Measurements from ENCODE around the gene LIN37. TPM values are rescaled to one million over a fixed set of nuclear protein-coding genes. Genes with fewer than 3 reads are reported as not detected.
A peak's percentile ranks its signal among the peaks of the same experiment; 100 is the strongest.
"Not testable (repeated sequence)": the region's sequence is repeated elsewhere in the genome, so short reads cannot be mapped to it uniquely, and the experiment has no call there.

Gene LIN37
- total RNA-seq, 1 donor, result 9.0 TPM

DNA sequence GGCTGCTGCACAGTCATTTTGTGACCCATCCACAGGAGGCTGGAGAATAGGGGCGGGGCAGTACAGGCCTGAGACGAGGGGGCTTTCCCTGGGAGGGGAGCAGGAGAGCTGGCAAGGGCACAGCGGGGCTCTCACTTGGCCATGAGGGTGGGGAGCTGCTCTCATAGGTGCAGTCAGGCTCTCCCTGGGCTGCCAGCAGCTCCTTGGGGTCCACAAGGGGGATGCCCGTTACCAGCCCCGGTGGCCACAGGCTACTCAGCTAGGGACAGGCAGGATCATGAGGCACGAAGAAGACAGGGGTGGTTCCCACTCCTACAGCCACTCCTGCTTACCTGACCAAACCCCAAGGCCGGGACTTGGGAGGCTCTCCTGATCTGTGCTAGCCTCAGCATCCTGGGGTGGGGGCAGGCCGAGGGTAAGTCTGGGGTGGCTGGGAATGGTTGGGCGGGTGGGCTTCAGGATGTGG is 43.5 kb downstream of the LIN37 start:
- Histone ChIP-seq H3K36me3 (ENCODE audit: insufficient read depth, low read length) (no peaks in the 10 kb centered on the region), H3K4me3 (ENCODE audit: insufficient read depth, low read length) (no peak overlapping the region), H3K79me2 (ENCODE audit: insufficient read depth, low read length) (no peaks in the 10 kb centered on the region), H3K27ac (ENCODE audit: low read depth, low read length) (no peak overlapping the region), H3K4me1 (ENCODE audit: insufficient read depth, low read length) (peaks cover 2% of the 10 kb centered on the region), H2AFZ (ENCODE audit: low read length) (no peak overlapping the region), H3K9me3 (ENCODE audit: low read depth, low read length) (no peaks in the 10 kb centered on the region), H3K27me3 (ENCODE audit: insufficient read depth, low read length) (peaks cover 20% of the 10 kb centered on the region), H4K20me1 (ENCODE audit: insufficient read depth, low read length) (no peaks in the 10 kb centered on the region), H3K4me2 (ENCODE audit: insufficient read depth, low read length) (no peak overlapping the region)
- TF ChIP-seq, protein P1, sequence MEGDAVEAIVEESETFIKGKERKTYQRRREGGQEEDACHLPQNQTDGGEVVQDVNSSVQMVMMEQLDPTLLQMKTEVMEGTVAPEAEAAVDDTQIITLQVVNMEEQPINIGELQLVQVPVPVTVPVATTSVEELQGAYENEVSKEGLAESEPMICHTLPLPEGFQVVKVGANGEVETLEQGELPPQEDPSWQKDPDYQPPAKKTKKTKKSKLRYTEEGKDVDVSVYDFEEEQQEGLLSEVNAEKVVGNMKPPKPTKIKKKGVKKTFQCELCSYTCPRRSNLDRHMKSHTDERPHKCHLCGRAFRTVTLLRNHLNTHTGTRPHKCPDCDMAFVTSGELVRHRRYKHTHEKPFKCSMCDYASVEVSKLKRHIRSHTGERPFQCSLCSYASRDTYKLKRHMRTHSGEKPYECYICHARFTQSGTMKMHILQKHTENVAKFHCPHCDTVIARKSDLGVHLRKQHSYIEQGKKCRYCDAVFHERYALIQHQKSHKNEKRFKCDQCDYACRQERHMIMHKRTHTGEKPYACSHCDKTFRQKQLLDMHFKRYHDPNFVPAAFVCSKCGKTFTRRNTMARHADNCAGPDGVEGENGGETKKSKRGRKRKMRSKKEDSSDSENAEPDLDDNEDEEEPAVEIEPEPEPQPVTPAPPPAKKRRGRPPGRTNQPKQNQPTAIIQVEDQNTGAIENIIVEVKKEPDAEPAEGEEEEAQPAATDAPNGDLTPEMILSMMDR (IDR thresholded peaks at IDR 0.05; ENCODE audit: extremely low read depth, low read depth, low read length), result no peak
- peak; percentile 62 for DNase-seq (ENCODE audit: insufficient read length, low spot score, missing footprints)

DNA sequence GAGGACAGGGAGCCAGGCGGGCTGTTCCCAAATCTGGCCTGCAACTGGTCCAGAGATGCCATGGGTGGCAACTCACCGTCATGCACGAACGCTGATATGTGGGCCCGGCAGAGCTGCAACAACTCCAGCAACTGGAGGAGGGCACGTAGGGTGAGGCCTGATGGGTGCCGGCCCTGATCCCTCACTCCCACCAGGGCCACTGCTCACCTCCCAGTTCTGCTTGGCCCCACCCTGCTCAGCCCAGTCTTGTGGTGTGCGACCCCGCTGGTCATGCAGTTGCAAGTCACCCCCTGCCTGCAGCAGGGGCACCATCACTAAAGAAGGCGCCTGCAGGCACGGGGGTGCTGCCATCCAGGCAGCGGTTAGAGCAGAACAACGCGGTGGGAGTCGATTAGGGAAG is 43.9 kb downstream of the LIN37 start:
- Histone ChIP-seq H3K9me3 (ENCODE audit: low read depth, low read length) (no peaks in the 10 kb centered on the region), H3K36me3 (ENCODE audit: insufficient read depth, low read length) (no peaks in the 10 kb centered on the region), H3K27ac (ENCODE audit: low read depth, low read length) (no peak overlapping the region), H4K20me1 (ENCODE audit: insufficient read depth, low read length) (no peaks in the 10 kb centered on the region), H3K4me2 (ENCODE audit: insufficient read depth, low read length) (no peak overlapping the region), H3K4me1 (ENCODE audit: insufficient read depth, low read length) (peaks cover 2% of the 10 kb centered on the region), H3K27me3 (ENCODE audit: insufficient read depth, low read length) (peaks cover 24% of the 10 kb centered on the region), H2AFZ (ENCODE audit: low read length) (no peak overlapping the region), H3K4me3 (ENCODE audit: insufficient read depth, low read length) (no peak overlapping the region), H3K79me2 (ENCODE audit: insufficient read depth, low read length) (no peaks in the 10 kb centered on the region)
- DNase-seq (ENCODE audit: insufficient read length, low spot score, missing footprints), result peak; percentile 71
- TF ChIP-seq, protein P1 (IDR thresholded peaks at IDR 0.05; ENCODE audit: extremely low read depth, low read depth, low read length), result no peak

DNA sequence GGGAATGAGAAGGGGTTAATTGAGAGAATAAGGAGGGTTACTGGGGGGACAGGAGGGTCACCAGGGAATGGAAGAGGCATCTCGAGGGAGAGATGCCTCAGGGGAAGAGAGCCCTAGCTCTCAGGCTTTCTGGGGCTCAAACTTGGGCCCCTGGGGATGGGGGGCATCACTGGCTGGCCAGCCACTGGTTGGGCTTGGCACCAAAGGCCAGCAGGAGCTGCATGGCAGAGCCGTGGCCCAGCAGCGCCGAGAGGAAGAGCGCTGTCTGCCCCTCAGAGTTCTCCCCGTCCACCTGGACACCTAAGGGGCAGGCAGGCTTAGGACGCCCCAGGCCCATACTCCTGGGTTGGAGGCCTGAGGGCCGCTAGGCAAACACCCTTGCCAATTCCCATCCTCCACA is 44.5 kb downstream of the LIN37 start:
- H3K27ac ChIP-seq (ENCODE audit: low read depth, low read length), result no peak overlapping the region
- H3K79me2 ChIP-seq (ENCODE audit: insufficient read depth, low read length), result no peaks in the 10 kb centered on the region
- no peaks in the 10 kb centered on the region for H4K20me1 ChIP-seq (ENCODE audit: insufficient read depth, low read length)
- DNase-seq (ENCODE audit: insufficient read length, low spot score, missing footprints), result no peak
- TF ChIP-seq, protein P1 (IDR thresholded peaks at IDR 0.05; ENCODE audit: extremely low read depth, low read depth, low read length), result no peak
- H2AFZ ChIP-seq (ENCODE audit: low read length), result no peak overlapping the region
- no peak overlapping the region for H3K4me3 ChIP-seq (ENCODE audit: insufficient read depth, low read length)
- no peak overlapping the region for H3K4me2 ChIP-seq (ENCODE audit: insufficient read depth, low read length)
- H3K4me1 ChIP-seq (ENCODE audit: insufficient read depth, low read length), result peaks cover 2% of the 10 kb centered on the region
- H3K36me3 ChIP-seq (ENCODE audit: insufficient read depth, low read length), result no peaks in the 10 kb centered on the region
- H3K27me3 ChIP-seq (ENCODE audit: insufficient read depth, low read length), result peaks cover 28% of the 10 kb centered on the region
- H3K9me3 ChIP-seq (ENCODE audit: low read depth, low read length), result no peaks in the 10 kb centered on the region

DNA sequence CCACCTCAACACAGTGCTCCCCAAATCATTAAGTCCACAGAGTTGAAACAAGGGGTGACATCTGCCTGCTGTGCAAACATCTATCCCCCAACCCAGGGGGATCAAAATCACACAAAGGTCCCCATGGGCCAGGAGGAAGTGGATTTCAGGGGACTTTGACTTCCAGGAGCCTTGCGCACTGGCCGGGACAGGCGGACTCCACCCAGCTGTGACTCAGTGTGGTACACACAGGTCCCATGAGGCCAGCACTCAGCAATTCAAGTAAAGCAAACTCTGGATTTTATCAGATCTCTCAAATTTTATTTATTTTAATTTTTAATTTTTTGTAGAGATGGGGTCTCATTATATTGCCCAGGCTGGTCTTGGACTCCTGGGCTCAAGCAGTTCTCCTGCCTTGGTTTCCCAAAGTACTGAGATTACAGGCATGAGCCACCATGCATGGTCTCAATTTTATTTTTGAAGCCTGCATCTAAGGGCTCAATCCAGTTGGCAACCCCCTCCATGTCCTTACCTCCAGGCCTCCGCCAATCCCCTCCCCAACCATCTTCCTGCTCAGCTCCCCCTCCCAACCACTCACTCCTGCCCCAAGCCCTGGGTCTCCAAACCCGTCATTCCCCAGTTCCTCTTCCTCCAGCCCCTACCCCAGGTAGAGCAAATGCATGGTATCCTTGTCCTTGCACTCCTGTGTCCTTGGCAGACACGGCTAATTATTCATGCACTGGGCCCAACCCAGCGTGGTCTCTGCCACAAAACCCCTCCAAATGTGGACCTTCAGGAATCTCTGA is 45.2 kb downstream of the LIN37 start:
- H3K9me3 ChIP-seq (ENCODE audit: low read depth, low read length), result no peaks in the 10 kb centered on the region
- peaks cover 2% of the 10 kb centered on the region for H3K4me1 ChIP-seq (ENCODE audit: insufficient read depth, low read length)
- H3K79me2 ChIP-seq (ENCODE audit: insufficient read depth, low read length), result no peaks in the 10 kb centered on the region
- no peak overlapping the region for H2AFZ ChIP-seq (ENCODE audit: low read length)
- no peak overlapping the region for H3K27ac ChIP-seq (ENCODE audit: low read depth, low read length)
- H3K4me3 ChIP-seq (ENCODE audit: insufficient read depth, low read length), result no peak overlapping the region
- H3K4me2 ChIP-seq (ENCODE audit: insufficient read depth, low read length), result no peak overlapping the region
- H4K20me1 ChIP-seq (ENCODE audit: insufficient read depth, low read length), result no peaks in the 10 kb centered on the region
- peaks cover 33% of the 10 kb centered on the region for H3K27me3 ChIP-seq (ENCODE audit: insufficient read depth, low read length)
- TF ChIP-seq, protein P1 (IDR thresholded peaks at IDR 0.05; ENCODE audit: extremely low read depth, low read depth, low read length), result no peak
- DNase-seq (ENCODE audit: insufficient read length, low spot score, missing footprints), result peak; percentile 99
- H3K36me3 ChIP-seq (ENCODE audit: insufficient read depth, low read length), result no peaks in the 10 kb centered on the region

DNA sequence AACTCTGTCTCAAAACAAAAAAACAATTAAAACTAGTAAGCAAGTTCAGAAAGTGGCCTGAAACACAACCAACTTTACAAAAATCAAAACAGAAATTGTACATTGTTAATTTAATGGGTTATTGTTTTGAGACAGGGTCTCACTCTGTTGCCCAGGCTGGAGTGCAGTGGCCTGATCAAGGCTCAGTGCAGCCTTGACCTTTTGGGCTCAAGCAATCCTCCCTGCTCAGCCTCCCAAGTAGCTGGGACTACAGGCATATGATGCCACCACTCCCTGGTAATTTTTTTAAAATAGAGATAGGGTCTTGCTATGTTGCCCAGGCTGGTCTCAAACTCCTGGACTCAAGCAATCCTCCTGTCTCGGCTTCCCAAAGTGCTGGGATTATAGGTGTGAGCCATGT is 47.2 kb downstream of the LIN37 start:
- H3K27ac ChIP-seq (ENCODE audit: low read depth, low read length); H3K4me1 ChIP-seq (ENCODE audit: insufficient read depth, low read length); DNase-seq (ENCODE audit: insufficient read length, low spot score, missing footprints); H3K4me3 ChIP-seq (ENCODE audit: insufficient read depth, low read length); H2AFZ ChIP-seq (ENCODE audit: low read length); H3K9me3 ChIP-seq (ENCODE audit: low read depth, low read length); H3K79me2 ChIP-seq (ENCODE audit: insufficient read depth, low read length); H4K20me1 ChIP-seq (ENCODE audit: insufficient read depth, low read length); H3K36me3 ChIP-seq (ENCODE audit: insufficient read depth, low read length); H3K4me2 ChIP-seq (ENCODE audit: insufficient read depth, low read length): not testable (repeated sequence)
- peaks cover 33% of the 10 kb centered on the region for H3K27me3 ChIP-seq (ENCODE audit: insufficient read depth, low read length)
